HG03520 (cell line): Measurements from ENCODE around the gene TRIM50.
"Not testable (repeated sequence)": the region's sequence is repeated elsewhere in the genome, so short reads cannot be mapped to it uniquely, and the experiment has no call there.

Source experiments
- ATAC-seq: cut with Tn5 transposase; IDR thresholded peaks from one replicate; pipeline ENCODE4 v1.9.1; 2021; ENCODE audit warnings: mild to moderate bottlenecking, moderate library complexity; ENCODE audit not compliant: unreplicated experiment

The TRIM50 gene

DNA sequence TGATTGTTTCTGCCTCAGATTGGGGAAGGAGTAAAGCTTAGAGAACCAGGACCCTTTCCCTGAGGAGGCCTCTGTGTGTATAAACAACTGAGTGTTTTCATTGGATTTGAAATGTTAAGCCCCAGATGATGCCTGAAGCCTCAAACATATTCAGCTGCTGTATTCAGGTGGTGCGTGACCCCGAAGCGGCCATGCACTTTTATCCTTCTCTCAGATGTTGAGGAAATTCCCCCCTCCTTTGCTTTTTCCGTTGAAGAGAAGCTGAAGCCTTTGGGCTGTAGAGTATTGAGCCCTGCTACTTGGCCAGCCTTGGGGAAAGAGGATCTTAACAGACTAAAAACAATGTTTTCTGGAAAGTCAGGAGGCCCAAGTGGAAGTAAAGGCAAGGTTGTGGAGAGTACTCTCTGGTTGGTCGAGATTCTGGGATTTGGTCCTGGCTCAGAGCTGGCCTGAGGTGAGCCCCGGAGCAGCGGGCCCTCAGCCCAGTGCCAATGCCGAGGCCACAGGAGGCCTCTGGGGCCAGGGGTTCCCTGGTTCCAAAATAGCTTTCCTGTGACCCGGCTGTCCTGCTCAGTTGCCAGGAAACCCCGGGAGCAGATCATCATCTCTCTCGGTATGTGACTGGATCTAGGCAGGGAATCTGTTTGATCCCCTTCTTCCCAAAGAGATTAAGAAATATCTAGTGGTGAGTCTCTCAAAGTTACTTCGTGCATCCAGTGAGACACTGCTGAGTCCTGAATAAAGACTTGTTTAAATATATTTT lies 22.6 kb upstream of the TRIM50 start:
- no peak for ATAC-seq

DNA sequence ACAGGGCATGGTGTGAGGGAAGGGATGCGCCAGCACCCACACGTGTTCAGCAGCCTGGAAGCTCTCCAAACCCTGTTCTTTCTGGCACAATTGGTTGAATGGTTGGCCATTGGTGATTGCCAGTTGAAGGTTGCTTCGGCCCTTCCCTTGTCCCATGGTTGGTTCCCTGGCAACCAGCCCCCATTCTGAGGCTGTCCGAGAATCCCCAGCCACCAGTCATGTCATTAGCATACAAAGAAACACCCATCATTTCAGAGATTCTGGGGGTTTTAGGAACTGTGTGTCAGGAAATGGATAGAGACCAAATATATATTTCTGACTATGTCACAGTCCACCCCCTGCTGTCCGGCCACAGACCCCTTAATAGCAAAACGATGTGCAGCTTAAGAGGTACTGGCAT lies 21.9 kb upstream of the TRIM50 start:
- no peak for ATAC-seq

GRCh38 chr7:73345951-73346350 lies 18.1 kb upstream of the TRIM50 start:
- no peak for ATAC-seq

GRCh38 chr7:73345538-73345937 lies 17.7 kb upstream of the TRIM50 start:
- no peak for ATAC-seq

DNA sequence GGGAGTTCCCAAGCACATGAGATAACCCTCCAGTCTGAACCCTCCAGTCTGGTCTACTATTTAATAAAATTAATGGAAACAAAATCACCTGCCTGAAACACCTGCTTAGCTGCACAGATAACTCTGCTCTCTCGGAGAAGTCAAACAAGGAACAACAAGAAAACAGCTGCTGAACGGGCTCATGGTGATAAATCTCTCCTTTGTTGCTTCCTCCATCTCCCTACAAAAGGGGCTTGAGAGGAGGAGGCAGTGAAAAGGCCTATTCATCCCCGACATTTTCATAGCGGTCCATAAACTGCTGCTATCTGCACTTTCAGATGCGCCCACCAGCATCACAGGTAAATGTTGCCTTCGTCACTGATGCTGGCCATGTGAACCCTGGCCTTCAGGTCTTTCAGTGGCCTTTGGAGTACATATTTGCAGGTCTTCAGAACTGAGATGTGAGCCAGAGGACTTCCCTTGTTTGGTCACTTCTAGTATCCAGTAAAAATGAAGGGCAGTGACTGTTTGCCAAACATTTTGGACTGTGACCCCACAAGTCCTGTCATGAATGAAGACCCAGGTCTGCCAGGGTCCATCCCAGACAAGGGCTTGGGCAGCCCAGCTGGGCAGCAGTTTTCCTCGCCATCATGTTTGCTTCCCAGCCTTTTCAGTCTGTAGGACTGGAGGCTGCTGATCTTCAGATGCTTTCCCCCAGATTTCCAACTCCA lies 15.9 kb upstream of the TRIM50 start:
- no peak for ATAC-seq

- no peak for ATAC-seq
Measured at GRCh38 chr7:73342645-73343044, 14.8 kb upstream of the TRIM50 start.

GRCh38 chr7:73341877-73342276 lies 14.0 kb upstream of the TRIM50 start:
- ATAC-seq = no peak

DNA sequence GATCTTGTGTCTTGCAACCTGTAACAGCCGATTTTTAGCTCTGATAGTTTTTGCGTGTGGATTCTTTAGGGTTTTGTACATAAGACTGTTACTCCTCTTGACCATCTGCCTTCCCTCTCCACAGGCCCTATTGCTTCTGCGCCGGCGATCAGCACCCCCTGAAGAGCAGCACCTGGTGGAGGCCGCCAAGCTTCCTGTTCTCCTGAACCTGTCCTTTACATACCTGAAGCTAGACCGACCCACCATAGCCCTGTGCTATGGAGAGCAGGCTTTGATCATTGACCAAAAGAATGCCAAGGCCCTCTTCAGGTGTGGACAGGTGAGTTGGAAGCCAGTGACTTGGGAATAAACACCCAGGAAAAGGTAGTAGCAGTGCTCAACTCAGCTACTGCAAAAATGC lies 12.6 kb upstream of the TRIM50 start:
- ATAC-seq = no peak

DNA sequence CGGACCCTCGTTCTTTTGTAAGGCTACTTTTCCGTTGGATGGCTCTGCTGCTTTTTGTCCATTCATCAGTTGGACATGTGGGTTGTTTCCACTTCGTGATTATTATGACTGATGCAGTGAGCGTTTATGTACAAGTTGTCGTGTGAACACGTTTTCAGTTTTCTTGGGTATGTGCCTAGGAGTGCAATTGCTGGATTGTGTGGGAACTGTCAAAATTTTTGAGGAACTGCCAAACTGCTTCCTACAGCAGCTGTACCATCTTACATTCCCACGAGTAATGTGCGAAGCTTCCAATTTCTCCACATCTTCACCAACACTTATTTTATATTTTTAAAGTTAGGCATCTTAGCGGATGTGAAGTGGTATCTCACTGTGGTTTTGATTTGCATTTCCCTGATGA lies 10.4 kb upstream of the TRIM50 start:
- no peak for ATAC-seq

- no peak for ATAC-seq
Measured at GRCh38 chr7:73332447-73332846, 4.6 kb upstream of the TRIM50 start.

GRCh38 chr7:73330772-73331171 lies 2.9 kb upstream of the TRIM50 start:
- ATAC-seq = no peak

DNA sequence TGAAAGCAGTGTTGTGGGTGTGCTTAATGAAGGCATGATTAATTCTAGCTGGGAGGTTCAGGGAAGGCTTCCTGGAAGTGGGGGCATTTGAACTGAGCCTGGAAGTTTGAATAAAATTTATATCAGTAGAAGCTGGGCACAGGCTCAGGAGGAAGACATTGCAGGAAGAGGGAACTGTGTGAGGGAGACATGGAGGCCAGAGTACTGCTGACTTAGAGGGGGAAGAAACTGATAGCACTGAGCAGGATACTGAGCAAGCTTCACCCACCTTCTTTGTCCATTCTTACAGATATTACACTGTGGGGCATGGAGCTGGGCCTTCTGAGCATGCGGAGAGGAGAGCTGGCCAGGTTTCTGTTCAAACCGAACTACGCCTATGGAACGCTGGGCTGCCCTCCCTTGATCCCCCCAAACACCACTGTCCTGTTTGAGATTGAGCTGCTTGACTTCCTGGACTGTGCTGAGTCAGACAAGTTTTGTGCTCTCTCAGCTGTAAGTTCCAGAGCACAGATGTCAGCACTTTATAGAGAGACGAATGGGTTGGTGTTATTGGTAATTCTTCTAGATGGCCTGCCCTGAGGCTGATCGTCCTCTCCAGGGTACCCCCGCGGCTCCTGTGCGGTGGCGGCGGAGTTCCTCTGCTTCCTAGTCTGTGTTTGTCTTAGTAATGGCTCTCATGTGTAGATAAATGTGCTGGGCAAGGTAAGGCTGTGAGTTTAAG lies 2.1 kb upstream of the TRIM50 start:
- ATAC-seq = no peak

DNA sequence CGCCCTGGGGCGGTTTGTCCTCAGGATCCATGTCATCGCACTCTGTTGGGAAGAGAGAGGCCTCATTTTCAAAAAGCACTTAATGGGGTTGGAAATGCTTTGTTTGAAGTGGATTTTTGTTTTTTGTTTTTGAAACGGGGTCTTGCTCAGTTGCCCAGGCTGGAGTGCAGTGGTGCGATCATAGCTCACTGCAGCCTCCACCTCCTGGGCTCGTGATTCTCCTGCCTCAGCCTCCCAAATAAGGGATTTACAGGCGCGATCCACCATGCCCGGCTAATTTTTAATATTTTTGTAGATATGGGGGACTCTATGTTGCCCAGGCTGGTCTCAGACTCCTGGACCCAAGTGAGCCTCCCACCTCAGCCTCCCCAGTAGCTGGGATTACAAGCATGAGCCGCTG lies 814 bp upstream of the TRIM50 start:
- ATAC-seq = no peak

GRCh38 chr7:73327449-73327848 lies 433 bp downstream of the TRIM50 start:
- not testable (repeated sequence) for ATAC-seq

DNA sequence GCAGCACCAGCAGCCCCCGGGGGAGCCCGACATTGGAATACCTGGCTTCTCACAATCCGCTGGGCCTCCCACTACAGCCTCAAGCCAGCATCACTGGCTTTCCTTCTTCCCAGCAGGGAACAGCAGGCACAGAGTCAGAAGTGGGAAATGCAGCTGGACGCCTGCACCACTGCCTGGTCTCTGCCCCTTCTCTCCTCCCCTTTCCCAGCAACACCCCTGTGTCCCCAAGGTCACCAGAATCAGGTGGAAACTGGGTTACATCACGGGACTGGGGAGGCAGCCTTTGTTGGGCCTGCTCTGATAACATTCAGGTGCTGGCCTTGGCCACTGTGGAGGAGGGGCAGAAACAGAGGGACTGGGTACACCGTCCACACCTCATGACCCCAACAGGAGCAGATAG lies 2.5 kb downstream of the TRIM50 start:
- not testable (repeated sequence) for ATAC-seq

DNA sequence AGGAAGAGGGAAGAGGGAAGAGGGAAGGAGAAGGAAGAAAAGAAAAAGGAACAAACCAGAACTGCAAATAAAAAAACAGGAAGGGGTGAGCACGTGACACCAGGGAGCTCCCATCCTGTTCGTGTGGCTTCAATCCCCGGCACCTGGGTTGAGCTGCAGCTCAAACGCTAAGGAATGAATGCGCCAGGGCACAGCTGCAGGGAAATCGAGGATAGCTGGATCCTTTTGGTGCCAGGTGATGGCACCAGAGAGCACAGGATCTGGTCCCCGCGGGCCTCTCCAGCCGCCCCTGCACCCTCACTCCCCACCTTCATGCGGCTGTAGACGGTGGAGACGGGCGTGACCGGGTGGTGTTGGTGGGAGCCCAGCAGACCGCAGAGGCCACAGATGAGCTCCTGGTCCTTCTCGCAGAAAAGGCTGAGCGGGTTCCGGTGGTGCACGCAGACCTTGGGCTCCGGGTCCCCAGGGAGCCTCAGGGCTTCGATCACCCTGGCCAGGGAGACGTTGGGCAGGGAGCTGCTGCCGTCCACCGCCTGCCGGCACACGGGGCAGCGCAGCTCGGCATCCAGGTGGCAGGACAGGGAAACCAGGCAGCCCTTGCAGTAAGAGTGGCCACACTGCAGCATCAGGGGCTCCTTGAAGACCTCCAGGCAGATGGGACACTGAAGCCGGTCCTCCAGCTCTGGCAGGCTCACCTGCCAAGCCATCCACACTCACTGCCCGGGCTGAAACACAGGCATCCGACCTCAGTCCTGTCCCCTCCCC lies 3.6 kb downstream of the TRIM50 start:
- peak; percentile 55 for ATAC-seq

DNA sequence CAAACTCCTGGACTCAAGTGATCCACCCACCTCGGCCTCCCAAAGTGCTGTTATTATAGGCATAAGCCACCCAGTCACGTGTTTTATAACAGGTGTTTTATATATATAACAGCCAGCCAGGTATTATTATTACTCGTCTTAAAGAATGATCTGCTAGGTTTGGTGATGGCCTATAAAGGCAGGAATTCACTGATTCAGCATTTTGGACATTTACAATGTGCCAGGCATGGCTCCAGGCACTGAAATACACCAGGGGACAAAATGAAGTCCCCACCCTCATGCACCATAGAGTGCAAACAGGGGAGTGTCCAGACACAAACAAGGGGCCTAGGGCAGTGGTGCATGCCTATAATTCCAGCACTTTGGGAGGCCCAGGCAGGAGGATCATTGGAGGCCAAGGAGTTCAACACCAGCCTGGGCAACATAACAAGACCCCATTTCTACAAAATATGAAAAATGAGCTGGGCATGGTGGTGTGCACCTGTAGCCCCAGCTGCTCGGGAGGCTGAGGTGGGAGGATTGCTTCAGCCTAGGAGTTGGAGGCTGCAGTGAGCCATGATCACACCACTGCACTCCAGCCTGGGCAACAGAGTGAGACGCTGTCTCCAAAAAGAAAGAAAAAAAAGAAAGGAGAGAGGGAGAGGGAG lies 4.3 kb downstream of the TRIM50 start:
- ATAC-seq = not testable (repeated sequence)

DNA sequence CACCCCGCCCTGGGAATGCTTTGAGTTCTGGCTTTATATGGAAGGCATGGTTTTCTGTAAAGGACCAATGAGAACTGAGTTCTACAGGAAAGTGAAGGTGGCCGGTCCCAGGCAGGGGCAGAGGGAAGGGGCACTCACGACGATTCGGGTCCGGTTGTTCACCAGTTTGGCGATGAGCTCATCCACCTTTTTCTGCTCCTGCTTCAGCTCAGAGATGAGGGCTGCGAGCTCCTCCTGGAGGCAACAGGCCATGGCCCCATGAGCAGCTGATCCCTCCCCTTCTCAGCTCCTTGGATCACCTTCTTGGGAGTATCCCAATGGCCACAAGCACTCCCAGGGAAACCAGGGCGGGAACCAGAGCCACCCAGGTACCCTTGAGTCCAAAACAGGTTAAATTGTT lies 7.9 kb downstream of the TRIM50 start:
- ATAC-seq = not testable (repeated sequence)

DNA sequence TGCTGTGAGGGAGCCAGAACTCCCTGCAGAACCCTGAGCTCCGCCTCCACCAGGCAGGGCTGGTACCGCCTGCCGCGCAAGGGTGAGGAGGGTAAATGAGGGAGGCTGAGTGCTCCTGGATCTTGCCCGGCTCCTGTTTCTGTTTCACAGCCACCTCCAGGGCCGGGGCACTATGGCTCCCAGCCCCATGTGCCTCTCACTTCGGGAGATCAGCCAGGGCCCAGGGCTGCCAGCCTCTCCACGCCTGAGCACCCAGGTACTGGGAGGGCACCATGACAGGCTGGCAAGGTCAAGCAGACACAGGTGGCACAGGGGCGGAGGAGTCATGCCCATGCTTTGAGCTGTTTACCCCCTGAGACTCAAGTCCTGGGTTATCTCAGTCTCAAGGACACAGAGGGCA lies 8.3 kb downstream of the TRIM50 start:
- not testable (repeated sequence) for ATAC-seq

- not testable (repeated sequence) for ATAC-seq
Measured at GRCh38 chr7:73318656-73319204, 9.2 kb downstream of the TRIM50 start.
